Tibial nerve (tissue), 4 donors: Measurements from ENCODE around the gene SPON1. TPM values are rescaled to one million over a fixed set of nuclear protein-coding genes. Genes with fewer than 3 reads are reported as not detected.

Experiments
- DNase-seq, 2 donors: peaks; one replicate each; pipeline ENCODE4 v3.0.0-alpha.2; 2019; ENCODE audit warnings: low spot score in 2 of 2
- H3K27ac ChIP-seq, 4 donors: fragments of 200-600 bp; sonication (generic) in 3 of 4; one replicate each; pipeline ENCODE4 v1.5.1; 2017 to 2019; ENCODE audit warnings: mild to moderate bottlenecking in 1 of 4
- H3K27me3 ChIP-seq, 2 donors: fragments of 200-600 bp; sonication (generic) in 1 of 2; one replicate each; pipeline versions ENCODE4 v1.5.1 to v1.6.0; 2017 to 2019
- H3K36me3 ChIP-seq, 3 donors: fragments of 200-600 bp; sonication (generic); one replicate each; pipeline ENCODE4 v1.5.1; 2018 to 2019
- H3K4me1 ChIP-seq, 4 donors: fragments of 200-600 bp; sonication (generic) in 3 of 4; one replicate each; pipeline ENCODE4 v1.5.1; 2017 to 2019
- H3K4me3 ChIP-seq, 4 donors: fragments of 200-600 bp; sonication (generic) in 3 of 4; one replicate each; pipeline ENCODE4 v1.5.1; 2017 to 2019; ENCODE audit warnings: mild to moderate bottlenecking in 1 of 4, moderate library complexity in 1 of 4
- H3K9me3 ChIP-seq, 4 donors: fragments of 200-600 bp; sonication (generic) in 3 of 4; one replicate each; pipeline ENCODE4 v1.5.1; 2017 to 2019
- CTCF ChIP-seq, 5 experiments: fragments of 200-600 bp in 3 of 5; fragments of 450-650 bp in 2 of 5; sonication (generic) in 3 of 5; IDR thresholded peaks; one replicate each; pipeline ENCODE4 v1.5.1; 2016 to 2019; ENCODE audit warnings: antibody characterized with exemption in 5 of 5, mild to moderate bottlenecking in 3 of 5, moderate library complexity in 2 of 5
- EP300 ChIP-seq, 2 donors: sonication (generic); formaldehyde crosslinking; IDR thresholded peaks; one replicate each; pipeline ENCODE4 v1.6.1; 2017; ENCODE audit warnings: antibody characterized with exemption in 2 of 2, mild to moderate bottlenecking in 1 of 2
- POLR2A ChIP-seq, 2 donors: fragments of 450-650 bp; IDR thresholded peaks; one replicate each; pipeline ENCODE4 v1.6.1; 2017; ENCODE audit warnings: antibody characterized with exemption in 2 of 2, mild to moderate bottlenecking in 2 of 2, moderate library complexity in 2 of 2
- WGBS, 2 donors: methylation state at CpG; one replicate each; pipeline ENCODE4 v1.1.5; 2018; 5-methylcytosine and 5-hydroxymethylcytosine counted together
- total RNA-seq, 4 donors: library from RNA; depleted of rRNA; stranded (reverse); fragments of >200 nt; gene quantifications; one replicate each; pipeline ENCODE4 v1.1.0, GENCODE V29; 2016

Gene SPON1
- total RNA-seq, 4 donors from 2014 or later: 13.5 to 33.9 (median 30.2) TPM

GRCh38 chr11:13965337-13965736, 2.8 kb downstream of the SPON1 start:
- 72 to 79% methylated on average over 5 of the region's 5 CpGs for WGBS, 2 donors
- H3K9me3 ChIP-seq: no peaks in the 10 kb centered on the region
- H3K4me3 ChIP-seq: no peak overlapping the region
- H3K27me3 ChIP-seq: peaks cover 0 to 51% of the 10 kb centered on the region in 2 donors
- H3K4me1 ChIP-seq: peaks cover 0 to 25% (median 10%) of the 10 kb centered on the region in 4 donors
- no peak for DNase-seq
- TF ChIP-seq EP300 (IDR thresholded peaks at IDR 0.05) (no peak), POLR2A (IDR thresholded peaks at IDR 0.05) (no peak), CTCF (IDR thresholded peaks at IDR 0.05) (no peak)
- no peaks in the 10 kb centered on the region for H3K36me3 ChIP-seq
- H3K27ac ChIP-seq: peak overlapping the region in 1 of 4 donors; percentile 54

GRCh38 chr11:13966013-13966412, 3.5 kb downstream of the SPON1 start:
- TF ChIP-seq POLR2A (IDR thresholded peaks at IDR 0.05) (no peak), CTCF (IDR thresholded peaks at IDR 0.05) (no peak), EP300 (IDR thresholded peaks at IDR 0.05) (no peak)
- 65 to 68% methylated on average over 3 of the region's 3 CpGs for WGBS, 2 donors
- no peaks in the 10 kb centered on the region for H3K9me3 ChIP-seq

GRCh38 chr11:13966486-13966885, 4.0 kb downstream of the SPON1 start:
- Histone ChIP-seq H3K27ac (no peak overlapping the region), H3K9me3 (no peaks in the 10 kb centered on the region), H3K4me1 (peaks cover 0 to 25% (median 10%) of the 10 kb centered on the region in 4 donors), H3K27me3 (peaks cover 0 to 47% of the 10 kb centered on the region in 2 donors), H3K4me3 (no peak overlapping the region), H3K36me3 (no peaks in the 10 kb centered on the region)
- DNase-seq: no peak
- TF ChIP-seq EP300 (IDR thresholded peaks at IDR 0.05): no peak
- TF ChIP-seq CTCF (IDR thresholded peaks at IDR 0.05): no peak
- 100% methylated on average over 1 of the region's 1 CpG for WGBS, 2 donors

More at GRCh38 chr11:13966013-13966412, 3.5 kb downstream of the SPON1 start:
- Histone ChIP-seq H3K4me1 (peaks cover 0 to 25% (median 10%) of the 10 kb centered on the region in 4 donors), H3K36me3 (no peaks in the 10 kb centered on the region), H3K27ac (no peak overlapping the region), H3K4me3 (no peak overlapping the region), H3K27me3 (peaks cover 0 to 52% of the 10 kb centered on the region in 2 donors)
- DNase-seq: no peak

- H3K36me3 ChIP-seq: no peaks in the 10 kb centered on the region
- TF ChIP-seq POLR2A (IDR thresholded peaks at IDR 0.05) (no peak), EP300 (IDR thresholded peaks at IDR 0.05) (no peak), CTCF (IDR thresholded peaks at IDR 0.05) (peak in 1 of 5 experiments; percentile 7)
- no peak overlapping the region for H3K27ac ChIP-seq
- 31 to 43% methylated on average over 2 of the region's 2 CpGs for WGBS, 2 donors
- peaks cover 0 to 6% of the 10 kb centered on the region in 2 donors for H3K27me3 ChIP-seq
- no peaks in the 10 kb centered on the region for H3K9me3 ChIP-seq
- DNase-seq: no peak
- peaks cover 0 to 7% (median 0%) of the 10 kb centered on the region in 4 donors for H3K4me1 ChIP-seq
- no peak overlapping the region for H3K4me3 ChIP-seq
Observed at GRCh38 chr11:13970986-13971385, 8.5 kb downstream of the SPON1 start.

- H3K9me3 ChIP-seq: no peaks in the 10 kb centered on the region
- no peaks in the 10 kb centered on the region for H3K36me3 ChIP-seq
- TF ChIP-seq EP300 (IDR thresholded peaks at IDR 0.05): no peak
- TF ChIP-seq POLR2A (IDR thresholded peaks at IDR 0.05): no peak
- TF ChIP-seq CTCF (IDR thresholded peaks at IDR 0.05): no peak
- 41 to 49% methylated on average over 2 of the region's 2 CpGs for WGBS, 2 donors
- no peak overlapping the region for H3K4me3 ChIP-seq
- H3K4me1 ChIP-seq: peaks cover 0 to 7% (median 0%) of the 10 kb centered on the region in 4 donors
- H3K27ac ChIP-seq: no peak overlapping the region
- DNase-seq: peak in 1 of 2 donors; percentile 32
- peaks cover 0 to 3% of the 10 kb centered on the region in 2 donors for H3K27me3 ChIP-seq
Observed at GRCh38 chr11:13972043-13972910, 9.8 kb downstream of the SPON1 start.
